Hippocampal formation (tissue), 2 donors: ENCODE data around the gene GAB4.

Source experiments
- DNase-seq, 2 donors: peaks; one replicate each; lab custom pipeline; 2025; lab: John Stamatoyannopoulos, UW

GAB4 gene

GRCh38 chr22:16914006-16914405 is 94.0 kb downstream of the GAB4 start:
- no peak for DNase-seq

- DNase-seq = no peak
These were observed 95.7 kb downstream of the GAB4 start for GRCh38 chr22:16912281-16912680.
